A549 (cell line): ENCODE results near the gene FOXP1. TPM values are rescaled to one million over a fixed set of nuclear protein-coding genes. Genes with fewer than 3 reads are reported as not detected.

ENCODE experiments used
- ATAC-seq, 2 experiments: fragments of 200-7000 bp in 1 of 2; fragments of >200 bp in 1 of 2; cut with Nextera tagmentation in 1 of 2; cut with Tn5 transposase in 1 of 2; 3 replicates each; pipeline versions ENCODE4 v1.8.0 to v1.9.1; 2018 to 2020; ENCODE audit warnings: mild to moderate bottlenecking in 1 of 2, moderate library complexity in 1 of 2
- CTCF ChIA-PET: fragments of 300-600 bp; sonication (Branson Sonifier 250); formaldehyde crosslinking; extraction: SDS; loops from one replicate; lab custom pipeline; 2021; ENCODE audit warnings: antibody characterized with exemption, inconsistent platforms; lab: Yijun Ruan, JAX
- POLR2A ChIA-PET: fragments of 350-600 bp; formaldehyde crosslinking; extraction: SDS; loops from one replicate; lab custom pipeline; 2021; ENCODE audit warnings: antibody characterized with exemption, inconsistent platforms; lab: Yijun Ruan, JAX
- DNase-seq, 2 experiments: peaks; one replicate each; pipeline versions ENCODE4 v3.0.0 to v3.0.0-alpha.2; 2011 to 2016; ENCODE audit warnings: low read depth in 1 of 2, low spot score in 1 of 2
- FAIRE-seq: peaks from 2 replicates; lab custom pipeline; 2011; peaks lifted over from hg19 to GRCh38; lab: Jason Lieb, UNC
- H3K27ac ChIP-seq, 2 experiments: fragments of >200 bp; sonication (Bioruptor Twin); formaldehyde crosslinking; 3 replicates each; pipeline ENCODE4 v1.5.1; 2016 to 2017
- H3K4me1 ChIP-seq: fragments of >200 bp; sonication (Bioruptor Twin); formaldehyde crosslinking; 3 replicates; pipeline ENCODE4 v1.6.1; 2016
- H3K4me2 ChIP-seq: fragments of >200 bp; sonication (Bioruptor Twin); formaldehyde crosslinking; 3 replicates; pipeline ENCODE4 v1.6.1; 2016
- H3K4me3 ChIP-seq: fragments of >200 bp; sonication (Bioruptor Twin); formaldehyde crosslinking; 3 replicates; pipeline ENCODE4 v1.5.1; 2016
- H3K9me3 ChIP-seq: fragments of >200 bp; sonication (Bioruptor Twin); formaldehyde crosslinking; 3 replicates; pipeline ENCODE4 v1.6.1; 2016
- ATOH8 ChIP-seq: fragments of 250-450 bp; sonication (Bioruptor Pico); IDR thresholded peaks from 2 replicates; pipeline ENCODE4 v1.5.0; 2020; ENCODE audit warnings: low read depth, mild to moderate bottlenecking, moderate library complexity
- BHLHE40 ChIP-seq: IDR thresholded peaks from 2 replicates; pipeline ENCODE4 v1.6.1; 2012; ENCODE audit warnings: low read depth, low read length, inconsistent platforms
- CEBPB ChIP-seq, 2 experiments: fragments of >200 bp in 1 of 2; sonication (Bioruptor Twin) in 1 of 2; formaldehyde crosslinking in 1 of 2; IDR thresholded peaks; 2 replicates each; pipeline ENCODE4 v1.6.1; 2012 to 2016
- ESRRA ChIP-seq: fragments of 150-350 bp; IDR thresholded peaks from 2 replicates; pipeline ENCODE4 v1.6.1; 2014; ENCODE audit warnings: mild to moderate bottlenecking, low read length, borderline replicate concordance
- FOSB ChIP-seq: fragments of 250-450 bp; sonication (Bioruptor Pico); IDR thresholded peaks from 2 replicates; pipeline ENCODE4 v1.5.0; 2020; ENCODE audit warnings: mild to moderate bottlenecking, moderate library complexity
- GATA3 ChIP-seq: IDR thresholded peaks from 2 replicates; pipeline ENCODE4 v1.6.1; 2012; ENCODE audit warnings: borderline replicate concordance
- HES2 ChIP-seq: fragments of >200 bp; sonication (Bioruptor Twin); formaldehyde crosslinking; IDR thresholded peaks from 2 replicates; pipeline ENCODE4 v1.6.1; 2016
- HMGXB4 ChIP-seq: fragments of 250-450 bp; sonication (Bioruptor Pico); IDR thresholded peaks from 2 replicates; pipeline ENCODE4 v1.5.0; 2021; ENCODE audit warnings: mild to moderate bottlenecking, moderate library complexity, borderline replicate concordance
- HOXA7 ChIP-seq: fragments of 250-450 bp; sonication (Bioruptor Pico); IDR thresholded peaks from 2 replicates; pipeline ENCODE4 v1.5.0; 2020; ENCODE audit warnings: mild to moderate bottlenecking, moderate library complexity
- HOXB5 ChIP-seq: fragments of 250-450 bp; sonication (Bioruptor Pico); IDR thresholded peaks from 2 replicates; pipeline ENCODE4 v1.5.0; 2020; ENCODE audit warnings: mild to moderate bottlenecking, moderate library complexity
- MAX ChIP-seq: IDR thresholded peaks from 2 replicates; pipeline ENCODE4 v1.6.1; 2012
- MAZ ChIP-seq: fragments of 150-350 bp; IDR thresholded peaks from 2 replicates; pipeline ENCODE4 v1.6.1; 2014; ENCODE audit warnings: antibody characterized with exemption, low read depth, low read length, borderline replicate concordance
- REST ChIP-seq: fragments of 200-600 bp; sonication (generic); IDR thresholded peaks from 2 replicates; pipeline ENCODE4 v1.6.1; 2016; ENCODE audit warnings: antibody characterized with exemption, mild to moderate bottlenecking, moderate library complexity
- RFX5 ChIP-seq: fragments of 450-650 bp; IDR thresholded peaks from 2 replicates; pipeline ENCODE4 v1.7.1; 2014; ENCODE audit warnings: antibody characterized with exemption, mild to moderate bottlenecking, moderate library complexity
- RNF2 ChIP-seq: fragments of 200-600 bp; sonication (generic); IDR thresholded peaks from 2 replicates; pipeline ENCODE4 v1.6.1; 2016; ENCODE audit warnings: low read depth, mild to moderate bottlenecking, antibody characterized with exemption, moderate library complexity, borderline replicate concordance
- SREBF2 ChIP-seq: fragments of 450-650 bp; IDR thresholded peaks from 2 replicates; pipeline ENCODE4 v1.6.1; 2014; ENCODE audit warnings: mild to moderate bottlenecking, moderate library complexity
- USF2 ChIP-seq: fragments of 450-650 bp; IDR thresholded peaks from 2 replicates; pipeline ENCODE4 v1.6.1; 2014; ENCODE audit warnings: antibody characterized with exemption
- ZFP36 ChIP-seq: fragments of 450-650 bp; IDR thresholded peaks from 2 replicates; pipeline ENCODE4 v1.6.1; 2014; ENCODE audit warnings: borderline replicate concordance; ENCODE audit not compliant: partially characterized antibody
- ZNF302 ChIP-seq: fragments of 250-450 bp; sonication (Bioruptor Pico); IDR thresholded peaks from 2 replicates; pipeline ENCODE4 v1.9.0; 2021; ENCODE audit warnings: inconsistent platforms, mild to moderate bottlenecking, moderate library complexity
- WGBS: methylation state at CpG from one replicate; pipeline ENCODE4 v1.1.6; 2017; ENCODE audit errors: missing lambda C conversion rate; 5-methylcytosine and 5-hydroxymethylcytosine counted together
- polyA plus RNA-seq, 4 experiments: library from polyadenylated mRNA; depleted of rRNA in 3 of 4; stranded (reverse); fragments of >200 nt; fragmentation: RNase III in 1 of 4; extraction: RNeasy Plus Mini Kit Qiagen cat#74134 plus additional on column Dnase treatment in 1 of 4; gene quantifications; 2 replicates in 3 of 4; 3 replicates in 1 of 4; pipeline ENCODE4 v1.2.3, GENCODE V29; 2011 to 2017

Gene FOXP1
- polyA plus RNA-seq, 2 of the 4 experiments (the other 2 are of a cell fraction), result 12.8 to 13.9 TPM

- Histone ChIP-seq H3K27ac (no peak overlapping the region), H3K4me2 (0 out of 3 replicates have a peak overlapping the region, but pooled peaks have one; percentile 4), H3K4me3 (no peak overlapping the region), H3K9me3 (peaks cover 14% of the 10 kb centered on the region), H3K4me1 (peaks cover 13% of the 10 kb centered on the region; the same call in 2 of the 3 replicates)
- WGBS, result 22% methylated on average over 1 of the region's 1 CpG
- POLR2A ChIA-PET, result no interaction called here
- CTCF ChIA-PET, result no interaction called here
- peak; percentile 7 to 19 for DNase-seq
- TF ChIP-seq RFX5 (no peak), MAZ (no peak), MAX (no peak), HMGXB4 (CRISPR knock-in tag) (no peak), GATA3 (no peak), HES2 (no peak), CEBPB (IDR thresholded peaks at IDR 0.05) (no peak)
- no peak for ATAC-seq
- no peak for FAIRE-seq
These were observed 114.4 kb downstream of the FOXP1 start for GRCh38 chr3:71469138-71469435.

- H3K4me3 ChIP-seq, result no peak overlapping the region
- TF ChIP-seq RNF2 (no peak), ZFP36 (no peak), BHLHE40 (no peak), HES2 (no peak), ESRRA (no peak), ZNF302 (CRISPR knock-in tag) (no peak), SREBF2 (no peak), USF2 (no peak), FOSB (CRISPR knock-in tag) (no peak), REST (no peak), HOXA7 (CRISPR knock-in tag) (no peak), HOXB5 (CRISPR knock-in tag) (no peak), GATA3 (no peak), ATOH8 (CRISPR knock-in tag) (no peak)
- TF ChIP-seq, all 56 proteins: peak for 0
- 81% methylated on average over 12 of the region's 12 CpGs for WGBS
- FAIRE-seq (no peak), DNase-seq (no peak), ATAC-seq (no peak)
- Histone ChIP-seq H3K4me1 (peaks cover 13% of the 10 kb centered on the region; the same call in 2 of the 3 replicates), H3K27ac (no peak overlapping the region), H3K4me2 (0 out of 3 replicates have a peak overlapping the region, but pooled peaks have one; percentile 4), H3K9me3 (peaks cover 9% of the 10 kb centered on the region)
- CTCF ChIA-PET, result no interaction called here
- POLR2A ChIA-PET, result no interaction called here
These were observed 115.0 kb downstream of the FOXP1 start for GRCh38 chr3:71468311-71469137.
